Renal cortex interstitium (tissue), 11 donors: ENCODE results near the gene FNDC7. TPM values are rescaled to one million over a fixed set of nuclear protein-coding genes. Genes with fewer than 3 reads are reported as not detected.
"Not testable (repeated sequence)": the region's sequence is repeated elsewhere in the genome, so short reads cannot be mapped to it uniquely, and the experiment has no call there.

Source experiments
- DNase-seq, 11 donors: peaks; one replicate each; pipeline ENCODE4 v3.0.0-alpha.2; 2013; ENCODE audit warnings: low read depth in 9 of 11, low spot score in 4 of 11; ENCODE audit errors: extremely low read depth in 1 of 11
- polyA plus RNA-seq, 3 donors: library from polyadenylated mRNA; unstranded; fragments of 120-200 nt; gene quantifications; one replicate each; pipeline ENCODE4 v1.2.1, GENCODE V29; 2013; ENCODE audit not compliant: insufficient read length in 3 of 3

Gene FNDC7
- polyA plus RNA-seq, 3 donors: 0.08 TPM; not detected in 2

GRCh38 chr1:108692724-108693655, 19.7 kb upstream of the FNDC7 start:
- peak; percentile 52 to 75 (median 68) for DNase-seq

- no peak for DNase-seq
Measured at GRCh38 chr1:108695535-108695934, 17.2 kb upstream of the FNDC7 start.

- DNase-seq: no peak
Measured at GRCh38 chr1:108699375-108700332, 13.1 kb upstream of the FNDC7 start.

GRCh38 chr1:108701176-108701849, 11.4 kb upstream of the FNDC7 start:
- no peak for DNase-seq

- DNase-seq: not testable (repeated sequence)
Measured at GRCh38 chr1:108702109-108702508, 10.6 kb upstream of the FNDC7 start.

GRCh38 chr1:108703939-108704338, 8.8 kb upstream of the FNDC7 start:
- DNase-seq: no peak

- DNase-seq: no peak
Measured at GRCh38 chr1:108704496-108704895, 8.2 kb upstream of the FNDC7 start.

- DNase-seq: no peak
Measured at GRCh38 chr1:108706643-108707042, 6.1 kb upstream of the FNDC7 start.

- DNase-seq: no peak
Measured at GRCh38 chr1:108708691-108709660, 3.7 kb upstream of the FNDC7 start.

- no peak for DNase-seq
Measured at GRCh38 chr1:108715932-108716331, 3.2 kb downstream of the FNDC7 start.

GRCh38 chr1:108716437-108717230, 3.9 kb downstream of the FNDC7 start:
- no peak for DNase-seq

- DNase-seq: no peak
Measured at GRCh38 chr1:108717774-108718316, 5.1 kb downstream of the FNDC7 start.

GRCh38 chr1:108718927-108719655, 6.4 kb downstream of the FNDC7 start:
- DNase-seq: no peak

- DNase-seq: no peak
Measured at GRCh38 chr1:108719656-108720435, 7.1 kb downstream of the FNDC7 start.

GRCh38 chr1:108722292-108722691, 9.6 kb downstream of the FNDC7 start:
- DNase-seq: no peak

- no peak for DNase-seq
Measured at GRCh38 chr1:108725906-108726305, 13.2 kb downstream of the FNDC7 start.
